GM19395 (cell line): Measurements from ENCODE around the gene GNG12.

Source experiments
- ATAC-seq: cut with Tn5 transposase; IDR thresholded peaks from one replicate; pipeline ENCODE4 v1.9.1; 2021; ENCODE audit warnings: mild to moderate bottlenecking, moderate library complexity; ENCODE audit not compliant: unreplicated experiment

GNG12 gene

GRCh38 chr1:67686267-67687197, 146.7 kb downstream of the GNG12 start:
- peak; percentile 30 for ATAC-seq

- peak; percentile 19 for ATAC-seq
Measured at GRCh38 chr1:67685558-67686266, 147.6 kb downstream of the GNG12 start.

DNA sequence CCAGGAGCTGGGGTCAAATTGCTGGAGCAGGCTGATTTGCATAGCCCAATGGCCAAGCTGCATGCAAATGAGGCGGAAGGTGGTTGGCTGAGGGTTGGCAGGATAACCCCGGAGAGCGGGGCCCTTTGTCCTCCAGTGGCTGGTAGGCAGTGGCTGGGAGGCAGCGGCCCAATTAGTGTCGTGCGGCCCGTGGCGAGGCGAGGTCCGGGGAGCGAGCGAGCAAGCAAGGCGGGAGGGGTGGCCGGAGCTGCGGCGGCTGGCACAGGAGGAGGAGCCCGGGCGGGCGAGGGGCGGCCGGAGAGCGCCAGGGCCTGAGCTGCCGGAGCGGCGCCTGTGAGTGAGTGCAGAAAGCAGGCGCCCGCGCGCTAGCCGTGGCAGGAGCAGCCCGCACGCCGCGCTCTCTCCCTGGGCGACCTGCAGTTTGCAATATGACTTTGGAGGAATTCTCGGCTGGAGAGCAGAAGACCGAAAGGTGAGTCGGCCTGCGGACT, 148.2 kb downstream of the GNG12 start, which contains the start of gene GADD45A:
TSS of gene GADD45A (plus strand) at position 135 of the 491 bp plus-strand sequence. CDS start at position 429, 294 bp downstream.
- peak; percentile 87 for ATAC-seq

DNA sequence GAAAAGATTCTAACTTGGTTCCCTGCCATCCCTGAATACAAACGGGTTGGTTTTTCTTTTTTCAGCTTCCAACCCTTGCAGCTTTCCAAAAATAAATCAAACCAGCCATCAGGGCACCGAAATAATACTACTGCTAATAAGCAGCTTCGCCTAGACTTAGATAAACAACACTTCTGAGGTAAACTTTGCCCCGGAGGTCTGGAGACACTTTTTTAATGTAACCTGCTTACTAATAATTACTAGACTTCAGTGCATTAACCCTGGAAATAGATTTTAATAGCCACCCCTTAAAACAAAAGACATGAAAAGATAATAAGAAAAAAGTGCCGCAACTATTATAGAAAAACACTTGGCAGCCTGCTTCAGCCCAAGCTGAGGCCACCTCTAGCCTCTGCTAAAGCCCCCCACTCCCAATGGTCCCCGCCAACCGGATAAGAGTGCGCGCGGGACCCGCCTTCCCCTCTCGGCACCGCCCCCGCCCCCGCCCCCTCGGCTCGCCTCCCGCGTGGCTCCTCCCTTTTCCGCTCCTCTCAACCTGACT, 148.7 kb downstream of the GNG12 start:
- no peak for ATAC-seq

DNA sequence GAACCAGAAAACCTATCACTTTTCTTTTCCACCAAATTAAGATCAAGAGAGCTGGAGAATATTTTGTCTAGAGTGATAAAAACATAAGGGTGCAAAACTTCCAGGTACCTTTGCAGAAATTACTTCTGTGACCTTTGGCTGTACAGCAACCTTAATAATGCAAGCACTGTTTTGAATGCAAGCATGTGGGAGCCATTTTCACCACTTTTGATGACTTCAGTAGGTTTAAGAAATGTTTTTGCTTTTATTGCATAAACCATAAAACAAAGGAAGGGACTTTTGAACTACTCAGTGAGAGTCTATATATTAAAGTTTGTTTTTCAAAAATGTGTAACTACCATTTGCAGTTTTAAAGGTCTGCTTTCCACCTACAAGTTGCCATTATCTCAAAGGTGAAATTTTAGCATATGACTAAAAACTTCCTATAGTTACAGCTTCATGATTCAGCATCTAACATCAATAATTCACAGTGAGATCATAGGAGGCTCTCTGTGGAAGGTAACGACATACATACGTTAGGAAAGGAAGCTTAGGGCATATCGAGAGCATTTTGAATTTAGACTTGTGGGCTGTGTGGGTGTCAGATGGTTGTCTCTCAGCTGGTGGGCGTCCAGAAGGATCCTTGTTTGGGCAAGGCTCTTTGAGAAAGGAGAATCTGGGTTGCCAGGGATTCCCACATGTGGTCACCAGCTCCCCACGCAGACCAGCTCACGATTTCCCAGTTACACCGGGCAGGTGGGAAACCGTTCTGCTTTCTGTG, 149.3 kb downstream of the GNG12 start:
- ATAC-seq, result no peak

GRCh38 chr1:67683316-67683715, 150.0 kb downstream of the GNG12 start:
- no peak for ATAC-seq

GRCh38 chr1:67682659-67683197, 150.5 kb downstream of the GNG12 start:
- no peak for ATAC-seq

- ATAC-seq, result no peak
Measured at GRCh38 chr1:67680486-67680885, 152.8 kb downstream of the GNG12 start.

DNA sequence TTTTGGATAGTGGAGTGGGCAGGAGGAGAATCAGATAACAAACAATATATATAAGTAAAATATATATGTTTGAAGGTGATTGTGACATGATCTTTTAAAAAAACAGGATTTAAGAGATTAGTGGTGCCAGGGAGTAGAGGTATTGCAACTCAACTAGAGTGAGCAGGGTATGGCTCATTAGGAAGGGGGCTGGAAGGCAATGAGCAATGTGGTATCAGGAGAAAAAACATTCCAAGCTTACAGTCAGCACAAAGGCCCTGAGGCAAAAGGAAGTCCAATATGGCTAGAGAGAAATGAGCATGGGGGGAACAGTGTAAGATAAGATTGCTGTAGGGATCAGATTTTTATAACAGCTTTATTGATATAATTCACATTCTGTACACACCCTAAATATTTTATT, 153.6 kb downstream of the GNG12 start:
- ATAC-seq, result no peak

DNA sequence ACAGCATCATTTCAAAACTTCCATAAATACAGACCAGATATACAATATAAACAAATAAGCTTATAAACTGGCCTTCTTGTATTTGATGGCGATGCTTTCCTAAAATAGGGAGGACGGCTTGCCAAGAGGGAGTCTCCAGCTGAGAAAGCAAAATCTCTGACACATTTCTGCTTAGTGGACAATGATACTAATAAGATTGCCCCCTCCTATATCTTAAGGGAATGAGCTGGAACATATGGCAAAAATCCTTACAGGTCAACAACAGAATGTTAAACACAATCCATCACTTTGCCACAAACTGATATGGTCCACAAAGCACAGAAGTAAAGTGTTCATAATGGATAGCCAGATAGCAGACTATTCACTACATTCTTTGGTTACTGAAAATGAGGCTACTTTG, 155.3 kb downstream of the GNG12 start:
- ATAC-seq, result no peak

- ATAC-seq, result no peak
Measured at GRCh38 chr1:67677408-67677807, 155.9 kb downstream of the GNG12 start.

DNA sequence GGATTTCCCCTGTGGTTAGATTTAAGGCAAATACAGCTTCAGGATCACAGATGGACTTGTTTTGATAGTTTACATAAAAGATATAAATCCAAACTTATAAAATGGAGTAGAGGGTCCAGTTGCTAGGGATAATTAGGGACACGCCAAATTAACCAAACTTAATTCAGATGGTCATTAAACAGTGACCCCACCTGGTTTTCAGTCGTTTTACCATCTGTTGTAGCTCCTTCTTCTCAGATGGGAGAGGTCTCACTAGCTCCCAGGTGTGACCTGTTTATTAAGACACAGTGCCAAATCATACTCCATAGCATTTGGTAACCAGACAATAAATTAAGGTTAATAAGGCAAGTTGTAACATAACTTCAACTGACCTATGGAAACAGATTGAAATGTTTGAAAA, 156.3 kb downstream of the GNG12 start:
- ATAC-seq, result no peak

- ATAC-seq, result no peak
Measured at GRCh38 chr1:67676287-67676686, 157.0 kb downstream of the GNG12 start.

DNA sequence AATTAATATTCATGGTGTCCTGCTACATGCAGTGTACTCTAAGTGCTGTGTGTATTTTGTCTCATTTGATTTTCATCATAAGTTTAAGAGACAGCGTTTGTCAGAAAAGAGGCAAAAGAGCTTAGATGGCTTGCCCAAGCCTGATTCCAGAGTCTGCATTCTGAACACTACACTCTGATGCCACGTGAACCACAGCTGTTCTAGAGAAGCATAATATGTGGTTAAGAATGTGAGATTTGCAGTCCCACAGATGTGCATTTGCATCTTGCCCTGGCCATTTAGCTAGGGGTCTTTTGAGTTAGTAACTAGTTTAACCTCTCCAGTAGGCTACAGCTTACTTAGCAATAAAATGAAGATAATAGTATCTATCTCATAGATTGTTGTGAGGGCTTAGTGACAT, 157.5 kb downstream of the GNG12 start:
- peak; percentile 74 for ATAC-seq

DNA sequence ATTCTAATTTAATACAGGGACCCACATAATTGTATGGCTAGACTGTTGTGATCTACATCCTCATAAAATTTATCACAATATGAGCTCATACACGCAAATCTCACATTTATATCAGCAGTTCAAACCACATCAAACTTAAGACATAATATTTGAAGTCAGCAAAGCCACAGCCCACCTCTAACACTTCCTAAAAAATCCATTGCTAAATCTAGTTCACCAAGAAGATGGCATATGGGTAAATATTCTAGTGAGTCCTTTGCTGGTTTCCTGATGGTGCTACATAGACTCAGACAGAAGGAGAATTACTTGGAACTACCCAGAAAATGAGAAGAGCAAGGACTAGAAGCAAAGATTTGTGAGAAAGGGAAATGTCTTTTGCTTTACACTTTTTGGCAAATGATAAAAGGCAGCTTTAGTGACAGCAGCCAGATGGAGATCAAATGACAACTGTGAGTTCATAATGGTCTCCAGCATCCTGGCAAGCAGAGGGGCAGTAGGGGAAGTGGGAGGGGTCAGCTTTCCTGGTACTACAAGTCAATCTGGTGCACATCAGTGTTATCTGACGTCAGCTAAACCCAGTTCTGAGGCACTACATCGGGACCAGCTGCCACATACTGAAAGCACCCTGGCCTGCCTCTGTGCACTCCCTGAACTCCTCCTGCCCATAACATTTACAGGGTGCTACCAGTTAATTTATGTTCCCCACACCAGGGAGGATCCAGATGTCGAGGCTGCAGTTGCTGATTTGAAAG, 158.8 kb downstream of the GNG12 start:
- peak; percentile 51 for ATAC-seq

DNA sequence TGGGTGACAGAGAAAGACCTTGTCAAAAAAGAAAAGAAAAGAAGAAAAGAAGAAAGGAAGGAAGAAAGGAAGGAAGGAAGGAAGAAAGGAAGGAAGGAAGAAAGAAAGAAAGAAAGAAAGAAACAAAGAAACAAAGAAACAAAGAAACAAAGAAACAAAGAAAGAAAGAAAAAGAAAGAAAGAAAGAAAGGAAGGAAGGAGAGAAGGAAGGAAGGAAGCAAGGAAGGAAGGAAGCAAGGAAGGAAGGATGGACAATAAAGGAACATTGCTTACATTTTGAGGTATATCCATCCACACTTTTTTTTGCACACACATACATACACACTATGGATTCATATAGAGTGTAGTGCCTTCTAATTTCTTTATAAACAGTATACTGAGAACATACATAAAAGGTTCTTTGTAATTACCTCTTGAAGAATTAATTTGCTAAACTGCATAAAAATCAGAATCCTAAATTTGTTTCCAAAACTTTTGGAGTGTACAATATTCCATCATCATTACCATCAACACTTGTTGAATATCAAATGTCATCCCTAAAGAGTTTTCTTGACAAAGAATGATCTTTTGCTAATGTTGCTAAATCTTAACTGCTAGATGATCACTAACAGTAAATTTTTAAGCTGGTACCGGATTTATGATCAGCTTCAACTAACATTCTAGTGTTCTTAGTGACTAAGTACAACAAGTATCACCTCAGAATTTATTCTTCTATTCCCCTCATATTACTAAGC, 159.6 kb downstream of the GNG12 start:
- ATAC-seq, result no peak

GRCh38 chr1:67672260-67672803, 160.9 kb downstream of the GNG12 start:
- no peak for ATAC-seq

GRCh38 chr1:67668660-67669059, 164.6 kb downstream of the GNG12 start:
- no peak for ATAC-seq

GRCh38 chr1:67666636-67667035, 166.6 kb downstream of the GNG12 start:
- no peak for ATAC-seq
